PC-9 (cell line): ENCODE data around the gene PKHD1. TPM values are rescaled to one million over a fixed set of nuclear protein-coding genes. Genes with fewer than 3 reads are reported as not detected.

ENCODE experiments used
- BruUV-seq: library from RNA; stranded (reverse); fragments of 400-500 nt; replicated peaks from 2 replicates; lab custom pipeline; 2021; lab: Mats Ljungman, UMichigan
- CTCF ChIA-PET: fragments of 300-600 bp; sonication (Branson Sonifier 250); formaldehyde crosslinking; loops from one replicate; lab custom pipeline; 2022; ENCODE audit warnings: antibody characterized with exemption; lab: Charles Lee
- POLR2A ChIA-PET: fragments of 300-600 bp; sonication (Branson Sonifier 250); formaldehyde crosslinking; loops from one replicate; lab custom pipeline; 2022; ENCODE audit warnings: antibody characterized with exemption; ENCODE audit not compliant: unreplicated experiment; lab: Charles Lee
- DNase-seq, 2 experiments: peaks; one replicate each; pipeline versions ENCODE4 v3.0.0 to v3.0.0-alpha.2; 2015 to 2022; ENCODE audit warnings: mixed read lengths in 1 of 2
- H2AFZ ChIP-seq: fragments of 200-600 bp; sonication (generic); 2 replicates; pipeline ENCODE4 v1.8.1; 2017; ENCODE audit warnings: antibody characterized with exemption
- H3F3A ChIP-seq: fragments of 200-600 bp; sonication (generic); 2 replicates; pipeline ENCODE4 v1.8.1; 2017; ENCODE audit warnings: antibody characterized with exemption, mild to moderate bottlenecking, low read depth; ENCODE audit not compliant: insufficient read depth
- H3K27ac ChIP-seq: fragments of 200-600 bp; sonication (generic); 2 replicates; pipeline ENCODE4 v1.6.1; 2016; ENCODE audit warnings: mixed run types
- H3K27me3 ChIP-seq: fragments of 200-600 bp; sonication (generic); 2 replicates; pipeline ENCODE4 v1.6.1; 2016; ENCODE audit warnings: low read depth, mixed run types; ENCODE audit not compliant: insufficient read depth
- H3K36me3 ChIP-seq: fragments of 200-600 bp; sonication (generic); 2 replicates; pipeline ENCODE4 v1.6.1; 2016; ENCODE audit warnings: low read depth, mixed run types
- H3K4me1 ChIP-seq: fragments of 200-600 bp; sonication (generic); replicated peaks from 2 replicates; pipeline ENCODE4 v1.6.1; 2016; ENCODE audit warnings: mixed run types; ENCODE audit not compliant: insufficient read depth
- H3K4me2 ChIP-seq: fragments of 200-600 bp; sonication (generic); 2 replicates; pipeline ENCODE4 v1.6.1; 2017; ENCODE audit warnings: mixed run types
- H3K4me3 ChIP-seq: fragments of 200-600 bp; sonication (generic); 2 replicates; pipeline ENCODE4 v1.6.1; 2016; ENCODE audit warnings: mixed run types
- H3K79me2 ChIP-seq: fragments of 200-600 bp; sonication (generic); 2 replicates; pipeline ENCODE4 v1.6.1; 2017; ENCODE audit warnings: low read depth, mixed run types
- H3K9me2 ChIP-seq: fragments of 200-600 bp; sonication (generic); 2 replicates; pipeline ENCODE4 v1.8.1; 2017; ENCODE audit warnings: mild to moderate bottlenecking; ENCODE audit not compliant: insufficient read depth
- H3K9me3 ChIP-seq: fragments of 200-600 bp; sonication (generic); 2 replicates; pipeline ENCODE4 v1.8.1; 2016; ENCODE audit warnings: low read depth; ENCODE audit not compliant: insufficient read depth
- H4K20me1 ChIP-seq: fragments of 200-600 bp; sonication (generic); 2 replicates; pipeline ENCODE4 v1.8.1; 2017; ENCODE audit not compliant: insufficient read depth
- EZH2 ChIP-seq: fragments of 200-600 bp; sonication (generic); IDR thresholded peaks from 2 replicates; pipeline ENCODE4 v1.8.0; 2017; ENCODE audit warnings: antibody characterized with exemption, low read depth
- intact Hi-C: fragments of 100-400 bp; cut with micrococcal nuclease; formaldehyde crosslinking; loops from one replicate; pipeline ENCODE4 v1.10.0; 2022; ENCODE audit not compliant: unreplicated experiment
- total RNA-seq: library from RNA; stranded (reverse); gene quantifications from 2 replicates; pipeline ENCODE4 v1.2.3, GENCODE V29; 2021
- TF ChIP-seq, protein P1 (sequence below): fragments of 200-600 bp; sonication (generic); conservative IDR thresholded peaks from 2 replicates; pipeline ENCODE4 v1.6.1; 2017; ENCODE audit warnings: mixed run types, antibody characterized with exemption, mild to moderate bottlenecking, moderate library complexity

Gene PKHD1
- total RNA-seq, 1 experiment from 2014 or later = not detected

GRCh38 chr6:51616243-51616642 lies 471.2 kb downstream of the PKHD1 start:
- ChIA-PET POLR2A (no interaction called here), CTCF (no interaction called here)
- Histone ChIP-seq H3K9me3 (no peaks in the 10 kb centered on the region), H3K4me3 (no peak overlapping the region), H3K27me3 (no peaks in the 10 kb centered on the region), H3F3A (no peaks in the 10 kb centered on the region), H3K9me2 (no peaks in the 10 kb centered on the region; the same call in 1 of the 2 replicates), H3K79me2 (no peaks in the 10 kb centered on the region), H3K4me1 (no peaks in the 10 kb centered on the region), H4K20me1 (no peaks in the 10 kb centered on the region), H3K27ac (no peak overlapping the region), H3K4me2 (no peak overlapping the region), H2AFZ (no peak overlapping the region), H3K36me3 (no peaks in the 10 kb centered on the region)
- intact Hi-C loops = no loop called here
- no TSS peak for BruUV-seq
- no peak for DNase-seq
- TF ChIP-seq EZH2 = no peak
- TF ChIP-seq, protein P1, sequence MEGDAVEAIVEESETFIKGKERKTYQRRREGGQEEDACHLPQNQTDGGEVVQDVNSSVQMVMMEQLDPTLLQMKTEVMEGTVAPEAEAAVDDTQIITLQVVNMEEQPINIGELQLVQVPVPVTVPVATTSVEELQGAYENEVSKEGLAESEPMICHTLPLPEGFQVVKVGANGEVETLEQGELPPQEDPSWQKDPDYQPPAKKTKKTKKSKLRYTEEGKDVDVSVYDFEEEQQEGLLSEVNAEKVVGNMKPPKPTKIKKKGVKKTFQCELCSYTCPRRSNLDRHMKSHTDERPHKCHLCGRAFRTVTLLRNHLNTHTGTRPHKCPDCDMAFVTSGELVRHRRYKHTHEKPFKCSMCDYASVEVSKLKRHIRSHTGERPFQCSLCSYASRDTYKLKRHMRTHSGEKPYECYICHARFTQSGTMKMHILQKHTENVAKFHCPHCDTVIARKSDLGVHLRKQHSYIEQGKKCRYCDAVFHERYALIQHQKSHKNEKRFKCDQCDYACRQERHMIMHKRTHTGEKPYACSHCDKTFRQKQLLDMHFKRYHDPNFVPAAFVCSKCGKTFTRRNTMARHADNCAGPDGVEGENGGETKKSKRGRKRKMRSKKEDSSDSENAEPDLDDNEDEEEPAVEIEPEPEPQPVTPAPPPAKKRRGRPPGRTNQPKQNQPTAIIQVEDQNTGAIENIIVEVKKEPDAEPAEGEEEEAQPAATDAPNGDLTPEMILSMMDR = no peak

DNA sequence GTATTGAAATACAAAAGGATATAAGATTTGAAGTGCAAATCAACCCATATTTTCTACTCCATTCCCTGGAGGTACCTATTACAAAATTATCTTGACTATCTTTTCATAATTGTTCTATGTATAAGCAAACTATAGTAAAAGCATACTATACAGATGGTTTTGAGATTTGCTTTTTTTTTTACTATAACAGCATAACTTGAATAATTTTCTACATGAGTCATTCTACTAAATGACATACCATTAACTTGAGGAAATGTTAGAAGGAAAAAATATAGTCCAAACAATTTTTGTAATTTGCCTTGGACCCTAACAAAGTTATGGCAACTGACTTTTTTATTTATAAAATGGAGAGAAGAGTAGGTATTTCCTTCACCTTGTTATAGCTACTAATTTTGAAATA lies 472.7 kb downstream of the PKHD1 start:
- H4K20me1 ChIP-seq = no peaks in the 10 kb centered on the region
- H3K79me2 ChIP-seq = no peaks in the 10 kb centered on the region
- intact Hi-C loops = no loop called here
- no peaks in the 10 kb centered on the region for H3K27me3 ChIP-seq
- no peaks in the 10 kb centered on the region for H3K9me3 ChIP-seq
- H3K4me2 ChIP-seq = no peak overlapping the region
- no peak overlapping the region for H3K27ac ChIP-seq
- H3K4me1 ChIP-seq = no peaks in the 10 kb centered on the region
- POLR2A ChIA-PET = no interaction called here
- BruUV-seq = no TSS peak
- no peaks in the 10 kb centered on the region; the same call in 1 of the 2 replicates for H3K9me2 ChIP-seq
- TF ChIP-seq, protein P1 = no peak
- TF ChIP-seq EZH2 = no peak
- H3K4me3 ChIP-seq = no peak overlapping the region
- H3F3A ChIP-seq = no peaks in the 10 kb centered on the region
- H3K36me3 ChIP-seq = no peaks in the 10 kb centered on the region
- DNase-seq = no peak
- H2AFZ ChIP-seq = no peak overlapping the region
- CTCF ChIA-PET = no interaction called here

GRCh38 chr6:51613558-51613957 lies 473.9 kb downstream of the PKHD1 start:
- POLR2A ChIA-PET = no interaction called here
- no peak overlapping the region for H3K4me2 ChIP-seq
- DNase-seq = no peak
- H3K27ac ChIP-seq = no peak overlapping the region
- TF ChIP-seq, protein P1 = no peak
- no peak for TF ChIP-seq EZH2
- H3K4me1 ChIP-seq = no peaks in the 10 kb centered on the region
- H3F3A ChIP-seq = no peaks in the 10 kb centered on the region
- H3K9me3 ChIP-seq = no peaks in the 10 kb centered on the region
- H3K9me2 ChIP-seq = no peaks in the 10 kb centered on the region
- no peaks in the 10 kb centered on the region for H3K36me3 ChIP-seq
- CTCF ChIA-PET = no interaction called here
- H2AFZ ChIP-seq = no peak overlapping the region
- no peaks in the 10 kb centered on the region for H4K20me1 ChIP-seq
- no peaks in the 10 kb centered on the region for H3K79me2 ChIP-seq
- intact Hi-C loops = no loop called here
- no peaks in the 10 kb centered on the region for H3K27me3 ChIP-seq
- no peak overlapping the region for H3K4me3 ChIP-seq
- BruUV-seq = no TSS peak
